Fibroblast of villous mesenchyme (primary cell): ENCODE measurements around the gene SLC6A13. TPM values are rescaled to one million over a fixed set of nuclear protein-coding genes. Genes with fewer than 3 reads are reported as not detected.

ENCODE experiments used
- DNase-seq: peaks from one replicate; pipeline ENCODE4 v3.0.0-alpha.2; 2010; ENCODE audit warnings: low read depth
- H3K4me3 ChIP-seq: 2 replicates; pipeline ENCODE4 v1.5.1; 2011; ENCODE audit warnings: low read depth, mild to moderate bottlenecking, low read length
- CTCF ChIP-seq: IDR thresholded peaks from 2 replicates; pipeline ENCODE4 v1.5.1; 2012; ENCODE audit warnings: low read depth, mild to moderate bottlenecking, low read length; ENCODE audit not compliant: insufficient read depth
- total RNA-seq: library from RNA; depleted of rRNA; stranded (reverse); fragments of >200 nt; gene quantifications from 2 replicates; pipeline ENCODE4 v1.2.3, GENCODE V29; 2012

Gene SLC6A13
- total RNA-seq, 1 donor, result not detected

GRCh38 chr12:228846-229200, 33.8 kb downstream of the SLC6A13 start:
- no peak overlapping the region for H3K4me3 ChIP-seq
- TF ChIP-seq CTCF, result no peak
- DNase-seq, result no peak

- no peak overlapping the region for H3K4me3 ChIP-seq
- no peak for DNase-seq
- TF ChIP-seq CTCF, result no peak
Observed at GRCh38 chr12:227923-228845, 34.5 kb downstream of the SLC6A13 start.

- no peak overlapping the region for H3K4me3 ChIP-seq
- TF ChIP-seq CTCF, result no peak
- no peak for DNase-seq
Observed at GRCh38 chr12:227286-227915, 35.2 kb downstream of the SLC6A13 start.

- no peak for DNase-seq
- H3K4me3 ChIP-seq, result no peak overlapping the region
- TF ChIP-seq CTCF, result no peak
Observed at GRCh38 chr12:226401-226800, 36.2 kb downstream of the SLC6A13 start.

GRCh38 chr12:225012-225411, 37.6 kb downstream of the SLC6A13 start:
- no peak for TF ChIP-seq CTCF
- no peak for DNase-seq
- H3K4me3 ChIP-seq, result no peak overlapping the region

GRCh38 chr12:224330-224729, 38.3 kb downstream of the SLC6A13 start:
- TF ChIP-seq CTCF, result no peak
- H3K4me3 ChIP-seq, result no peak overlapping the region
- no peak for DNase-seq
